Measurements from ENCODE around the gene SCN8A.
"Not testable (repeated sequence)": the region's sequence is repeated elsewhere in the genome, so short reads cannot be mapped to it uniquely, and the experiment has no call there.

Gene SCN8A

GRCh38 chr12:51591016-51591901 lies at the start of gene SCN8A:
Gene SCN8A (plus strand): TSS chr12:51591233. CDS start chr12:51662818, 71,585 bp downstream.
- DNase-seq, result peak; percentile 52 to 60

GRCh38 chr12:51546097-51546496 lies 44.9 kb upstream of the SCN8A start:
- DNase-seq, result no peak

GRCh38 chr12:51547606-51548005 lies 43.4 kb upstream of the SCN8A start:
- no peak for DNase-seq

GRCh38 chr12:51548241-51548640 lies 42.8 kb upstream of the SCN8A start:
- DNase-seq, result no peak

GRCh38 chr12:51549637-51550036 lies 41.4 kb upstream of the SCN8A start:
- DNase-seq, result no peak

- DNase-seq, result not testable (repeated sequence)
Observed at GRCh38 chr12:51568271-51569032, 22.6 kb upstream of the SCN8A start.

GRCh38 chr12:51579321-51579850 lies 11.6 kb upstream of the SCN8A start:
- no peak for DNase-seq

- no peak for DNase-seq
Observed at GRCh38 chr12:51589060-51589459, 2.0 kb upstream of the SCN8A start.

GRCh38 chr12:51589557-51590176 lies 1.4 kb upstream of the SCN8A start:
- no peak for DNase-seq

GRCh38 chr12:51590347-51591015 lies 552 bp upstream of the SCN8A start:
- DNase-seq, result peak; percentile 57 to 60

GRCh38 chr12:51592034-51592705 lies 1.1 kb downstream of the SCN8A start:
- DNase-seq, result no peak

- DNase-seq, result no peak
Observed at GRCh38 chr12:51593021-51593420, 2.0 kb downstream of the SCN8A start.

GRCh38 chr12:51593539-51593938 lies 2.5 kb downstream of the SCN8A start:
- DNase-seq, result no peak

GRCh38 chr12:51598156-51598555 lies 7.1 kb downstream of the SCN8A start:
- DNase-seq, result no peak

GRCh38 chr12:51600721-51601120 lies 9.7 kb downstream of the SCN8A start:
- no peak for DNase-seq

GRCh38 chr12:51601241-51601640 lies 10.2 kb downstream of the SCN8A start:
- no peak for DNase-seq

GRCh38 chr12:51605896-51606295 lies 14.9 kb downstream of the SCN8A start:
- DNase-seq, result not testable (repeated sequence)

GRCh38 chr12:51607197-51607596 lies 16.2 kb downstream of the SCN8A start:
- not testable (repeated sequence) for DNase-seq

GRCh38 chr12:51620448-51620847 lies 29.4 kb downstream of the SCN8A start:
- DNase-seq, result no peak

- no peak for DNase-seq
Observed at GRCh38 chr12:51621156-51621922, 30.3 kb downstream of the SCN8A start.

GRCh38 chr12:51622564-51622963 lies 31.5 kb downstream of the SCN8A start:
- no peak for DNase-seq

Measured in hippocampal formation (tissue), 2 donors.